HG03520 (cell line): ENCODE results near the gene CHIC1.
"Not testable (repeated sequence)": the region's sequence is repeated elsewhere in the genome, so short reads cannot be mapped to it uniquely, and the experiment has no call there.

Experiments
- ATAC-seq: cut with Tn5 transposase; IDR thresholded peaks from one replicate; pipeline ENCODE4 v1.9.1; 2021; ENCODE audit warnings: mild to moderate bottlenecking, moderate library complexity; ENCODE audit not compliant: unreplicated experiment

The CHIC1 gene

DNA sequence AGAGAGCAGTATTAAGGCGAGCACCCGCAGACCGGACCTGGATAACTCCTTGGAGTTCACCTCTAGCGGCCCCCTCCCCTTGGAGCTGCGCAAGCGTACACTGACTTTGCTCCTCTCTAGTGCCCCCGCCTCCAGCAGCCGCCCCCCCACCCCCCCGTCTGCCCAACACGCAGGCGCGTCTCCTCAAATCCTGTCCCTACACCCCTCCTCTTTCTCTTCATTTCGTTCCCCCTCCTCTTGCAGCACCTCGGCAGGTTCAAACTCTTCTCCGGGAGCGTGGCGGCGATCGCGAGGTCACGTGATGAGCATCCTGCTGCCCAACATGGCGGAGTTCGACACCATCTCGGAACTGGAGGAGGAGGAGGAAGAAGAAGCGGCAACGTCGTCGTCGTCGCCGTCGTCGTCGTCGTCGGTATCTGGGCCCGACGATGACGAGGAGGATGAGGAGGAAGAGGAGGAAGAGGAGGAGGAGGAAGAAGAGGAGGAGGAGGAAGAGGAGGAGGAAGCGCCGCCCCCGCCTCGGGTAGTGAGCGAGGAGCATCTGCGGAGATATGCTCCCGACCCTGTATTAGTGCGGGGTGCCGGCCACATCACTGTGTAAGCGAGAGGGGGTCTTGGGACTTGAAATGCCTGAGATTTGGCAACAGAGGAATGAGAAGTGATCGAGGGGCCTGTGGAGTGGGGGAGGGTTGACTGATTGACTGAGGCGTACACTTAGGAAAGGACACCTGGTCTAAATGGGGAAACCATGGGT lies at the start of gene CHIC1:
Gene CHIC1, plus strand, starts transcription at position 214 of the 754 bp plus-strand sequence. Its CDS starts 88 bp downstream, at position 302.
- ATAC-seq = peak; percentile 53

DNA sequence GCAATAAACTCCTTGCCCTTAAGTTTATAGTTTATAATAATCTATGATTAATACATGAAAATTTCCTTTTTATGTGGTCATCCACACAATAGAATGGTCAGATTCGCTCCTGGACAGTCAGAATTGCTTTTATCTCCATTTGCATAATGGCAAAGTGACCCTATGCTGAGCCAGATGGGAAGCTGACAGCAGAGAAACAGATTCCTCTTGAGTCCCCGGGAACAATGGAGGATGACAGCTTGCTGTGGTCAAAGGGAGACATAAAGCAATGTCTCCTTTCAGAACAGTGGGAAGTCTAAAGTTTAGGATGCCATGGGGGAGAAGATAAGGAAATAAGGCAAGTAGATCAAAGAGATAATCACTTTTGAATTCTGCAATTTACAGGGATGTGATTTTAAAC lies 40.2 kb upstream of the CHIC1 start:
- not testable (repeated sequence) for ATAC-seq

DNA sequence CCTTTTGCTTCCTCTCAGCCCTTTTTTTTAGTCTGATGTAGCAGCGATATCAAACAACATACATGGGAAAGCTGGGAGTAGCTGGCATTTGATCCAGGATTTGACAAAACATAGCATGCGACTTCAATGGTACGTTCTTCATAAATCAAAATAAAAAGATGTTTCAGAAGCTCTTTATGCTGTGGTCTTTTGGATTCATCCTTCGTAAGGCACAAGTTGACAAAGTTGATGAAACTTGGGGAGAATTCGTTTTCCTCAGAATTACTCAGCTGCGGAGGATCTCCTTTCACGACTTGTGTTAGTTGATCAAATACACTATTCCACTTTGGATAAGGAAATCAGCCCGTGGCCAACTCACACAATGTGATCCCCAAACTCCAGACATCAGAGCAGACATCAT lies 38.1 kb upstream of the CHIC1 start:
- ATAC-seq = no peak

DNA sequence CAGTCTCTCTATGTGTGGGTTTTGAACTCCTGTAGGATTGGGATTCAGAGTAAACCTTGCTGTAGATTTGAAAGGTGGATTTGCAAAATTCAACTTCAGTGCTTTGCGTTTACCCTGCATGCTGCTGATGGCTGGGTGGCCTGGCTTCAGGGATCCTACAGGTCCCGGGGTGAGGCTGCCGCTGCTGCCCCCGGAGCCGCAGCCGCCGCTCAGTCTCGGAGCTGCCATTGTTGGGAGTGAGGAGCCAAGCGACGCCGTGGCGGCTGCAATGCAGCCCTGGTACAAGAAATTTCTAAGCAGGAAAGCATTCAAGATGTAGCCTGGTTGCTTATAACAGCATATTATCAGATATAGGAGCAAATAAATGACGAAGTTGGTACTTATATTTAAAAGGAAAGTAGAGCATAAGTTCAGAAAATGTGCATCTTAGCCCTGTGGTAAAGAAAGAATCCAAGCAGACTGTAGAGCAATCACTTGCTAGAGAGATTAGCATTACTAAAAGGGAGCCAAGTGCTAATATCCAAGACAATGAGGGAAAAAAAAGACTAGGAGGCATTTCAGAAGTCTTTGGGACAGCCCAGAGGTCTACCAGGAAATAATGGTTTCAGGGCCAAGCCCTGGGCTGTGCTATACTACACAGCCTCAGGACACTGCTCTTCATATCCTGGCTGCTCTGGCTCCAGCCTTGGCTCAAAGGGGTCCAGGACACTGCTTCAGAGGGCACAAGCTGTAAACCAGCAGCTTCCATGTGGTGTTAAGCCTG lies 36.9 kb upstream of the CHIC1 start:
- no peak for ATAC-seq

DNA sequence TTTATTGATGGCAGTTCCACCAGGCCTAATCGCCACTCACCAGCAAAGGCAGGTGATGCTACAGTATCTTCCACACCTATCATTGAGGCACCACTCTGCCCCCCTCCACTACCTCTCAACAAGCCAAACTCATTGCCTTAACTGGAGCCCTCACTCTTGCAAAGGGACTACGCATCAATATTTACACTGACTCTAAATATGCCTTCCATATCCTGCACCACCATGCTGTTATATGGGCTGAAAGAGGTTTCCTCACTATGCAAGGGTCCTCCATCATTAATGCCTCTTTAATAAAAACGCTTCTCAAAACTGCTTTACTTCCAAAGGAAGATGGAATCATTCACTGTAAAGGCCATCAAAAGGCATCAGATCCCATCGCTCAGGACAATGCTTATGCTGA lies 31.3 kb upstream of the CHIC1 start:
- ATAC-seq = not testable (repeated sequence)

DNA sequence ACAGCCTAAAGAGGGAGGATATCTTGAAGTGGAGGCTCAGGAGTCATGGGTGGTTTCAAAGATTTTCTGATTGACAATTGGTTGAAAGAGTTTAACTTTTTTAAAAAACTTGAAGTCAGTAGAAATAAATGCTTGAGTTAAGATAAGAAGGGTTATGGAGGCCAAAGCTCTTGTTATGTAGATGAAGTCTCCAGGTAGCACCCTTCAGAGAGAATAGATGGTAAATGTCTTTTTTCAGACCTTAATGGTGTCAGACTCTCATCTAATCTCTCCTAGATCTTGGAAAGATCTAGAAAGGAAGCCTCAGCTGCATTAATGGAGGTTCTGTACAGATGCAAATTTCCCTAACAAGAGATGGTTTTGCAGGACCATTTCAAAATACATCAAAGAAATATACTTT lies 6.8 kb upstream of the CHIC1 start:
- ATAC-seq = no peak

DNA sequence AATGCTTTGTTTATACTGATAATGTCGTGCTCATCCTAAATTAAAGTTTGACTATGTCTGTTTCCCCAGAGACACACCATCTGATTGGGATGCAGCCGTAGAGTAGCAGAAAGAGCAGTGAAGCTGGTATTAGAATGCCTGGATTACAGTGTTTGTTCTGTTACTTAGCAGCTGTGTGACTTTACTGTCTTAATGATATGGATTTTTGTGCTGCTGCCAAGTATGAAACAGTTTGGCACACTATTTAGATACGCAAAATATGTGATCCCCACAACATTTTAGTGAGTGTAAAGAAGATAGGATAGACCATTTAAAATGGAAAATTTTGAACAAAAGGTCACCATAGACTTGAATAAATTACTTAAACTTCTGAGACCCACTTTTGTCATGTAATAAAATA lies 1.2 kb upstream of the CHIC1 start:
- no peak for ATAC-seq

DNA sequence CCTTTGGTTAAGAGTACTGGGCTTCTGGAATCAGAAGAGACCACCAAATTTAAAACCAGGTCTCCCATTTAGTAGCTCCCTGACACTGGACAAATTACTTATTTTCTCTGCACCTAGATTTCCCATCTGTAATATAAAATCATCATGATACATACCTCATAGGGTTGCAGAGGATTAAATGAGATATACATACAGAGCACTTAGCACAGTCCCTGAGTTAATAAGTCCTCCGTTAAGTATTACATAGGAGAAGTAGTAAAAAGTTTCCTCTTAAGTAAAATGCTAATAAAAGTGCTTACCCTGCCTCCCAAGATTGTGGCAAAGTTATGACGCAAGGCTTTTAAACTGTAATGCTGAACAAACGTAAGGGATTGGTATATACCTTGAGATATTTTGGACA lies 539 bp upstream of the CHIC1 start:
- ATAC-seq = peak; percentile 7

DNA sequence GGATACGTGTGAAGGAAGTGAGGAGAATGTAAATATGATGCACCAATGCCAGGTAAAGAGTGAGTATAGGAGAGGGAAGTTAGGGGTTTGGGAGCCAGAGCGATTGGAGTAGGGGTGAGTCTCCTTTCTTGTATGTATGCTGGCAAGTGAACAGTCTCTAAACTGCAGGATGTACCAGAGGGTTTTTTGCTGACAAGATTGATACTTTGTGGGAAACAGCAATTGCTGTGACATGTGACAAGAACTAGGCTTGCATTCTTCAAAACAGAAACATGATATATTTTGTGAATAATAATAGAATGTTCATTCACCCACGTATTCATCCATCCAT lies 706 bp downstream of the CHIC1 start:
- ATAC-seq = peak; percentile 29

DNA sequence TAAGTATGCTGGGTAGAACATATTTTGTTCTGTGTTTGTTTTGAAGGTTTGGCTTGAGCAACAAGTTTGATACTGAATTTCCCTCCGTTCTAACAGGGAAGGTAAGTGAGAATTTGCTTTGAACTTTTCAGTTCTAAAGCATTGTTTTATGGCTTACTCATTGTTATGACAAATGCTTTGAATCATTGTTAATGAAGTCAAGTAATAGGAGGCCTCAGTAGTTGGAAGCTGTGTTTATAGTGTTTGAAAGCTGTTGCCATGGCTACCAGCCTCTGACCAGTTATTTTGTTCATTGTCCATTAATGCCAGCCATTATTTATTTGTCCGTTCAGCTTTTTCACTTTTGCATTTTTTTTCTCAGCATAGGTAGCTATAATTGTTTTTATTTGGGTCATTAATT lies 14.4 kb downstream of the CHIC1 start:
- no peak for ATAC-seq

DNA sequence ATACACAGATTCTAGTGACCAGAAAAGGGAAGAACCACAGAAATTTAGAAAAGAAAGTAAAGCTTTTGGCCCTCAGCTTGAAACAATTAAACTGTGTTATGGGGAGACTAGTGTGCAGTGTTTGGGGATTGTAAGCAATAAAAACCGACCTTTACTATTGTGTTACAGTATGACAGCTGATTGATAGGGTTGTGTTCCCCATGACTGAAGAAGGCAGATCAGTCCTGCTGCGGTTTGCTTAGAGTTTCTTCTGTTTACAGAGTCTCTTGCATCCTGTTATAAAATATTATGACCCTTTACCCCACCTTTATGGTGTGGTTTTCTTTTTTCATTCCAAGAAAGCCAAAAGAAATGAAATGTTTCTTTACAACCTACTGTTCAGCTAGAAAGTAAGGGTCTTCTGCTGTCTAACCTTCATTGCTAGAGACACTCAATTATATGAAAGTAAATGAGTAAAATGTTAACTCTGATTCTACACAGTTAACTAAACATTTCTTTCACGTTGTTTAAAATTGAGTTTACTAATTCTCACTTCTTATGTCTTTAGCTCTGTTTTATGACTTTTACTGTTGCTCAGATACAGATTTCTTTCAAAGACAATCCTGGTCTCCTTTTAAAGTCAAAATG lies 18.1 kb downstream of the CHIC1 start:
- no peak for ATAC-seq

DNA sequence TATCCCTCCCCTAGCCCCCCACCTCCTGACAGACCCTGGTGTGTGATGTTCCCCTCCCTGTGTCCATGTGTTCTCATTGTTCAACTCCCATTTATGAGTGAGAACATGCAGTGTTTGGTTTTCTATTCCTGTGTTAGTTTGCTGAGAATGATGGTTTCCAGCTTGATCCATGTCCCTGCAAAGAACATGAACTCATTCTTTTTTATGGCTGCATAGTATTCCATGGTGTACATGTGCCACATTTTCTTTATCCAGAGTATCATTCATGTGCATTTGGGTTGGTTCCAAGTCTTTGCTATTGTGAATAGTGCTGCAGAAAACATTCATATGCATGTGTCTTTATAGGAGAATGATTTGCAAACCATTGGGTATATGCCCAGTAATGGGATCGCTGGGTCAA lies 34.8 kb downstream of the CHIC1 start:
- not testable (repeated sequence) for ATAC-seq

DNA sequence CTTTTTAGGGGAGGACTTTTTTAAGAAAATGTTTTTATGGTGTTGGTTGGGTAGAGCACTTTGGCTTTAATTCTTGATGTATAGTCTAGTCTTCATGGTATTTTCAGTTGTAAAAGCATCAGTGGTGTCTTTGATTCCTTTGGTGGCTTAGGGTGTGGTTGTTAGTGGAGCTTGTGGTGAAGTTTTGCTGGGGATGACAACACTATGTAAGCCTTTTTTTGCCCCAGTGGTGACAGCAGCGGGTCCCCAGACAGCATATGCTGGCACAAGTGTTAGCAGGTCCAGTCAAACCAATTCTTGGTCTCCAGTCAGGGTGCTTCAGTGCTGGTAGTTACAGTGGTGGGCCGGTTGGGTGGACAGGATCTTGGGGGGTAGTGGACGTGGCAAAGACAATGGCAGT lies 52.0 kb downstream of the CHIC1 start:
- no peak for ATAC-seq

DNA sequence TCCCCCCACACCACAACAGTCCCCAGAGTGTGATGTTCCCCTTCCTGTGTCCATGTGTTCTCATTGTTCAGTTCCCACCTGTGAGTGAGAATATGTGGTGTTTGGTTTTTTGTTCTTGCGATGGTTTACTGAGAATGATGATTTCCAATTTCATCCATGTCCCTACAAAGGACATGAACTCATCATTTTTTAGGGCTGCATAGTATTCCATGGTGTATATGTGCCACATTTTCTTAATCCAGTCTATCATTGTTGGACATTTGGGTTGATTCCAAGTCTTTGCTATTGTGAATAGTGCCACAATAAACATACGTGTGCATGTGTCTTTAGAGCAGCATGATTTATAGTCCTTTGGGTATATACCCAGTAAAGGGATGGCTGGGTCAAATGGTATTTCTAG lies 78.7 kb downstream of the CHIC1 start:
- ATAC-seq = not testable (repeated sequence)

DNA sequence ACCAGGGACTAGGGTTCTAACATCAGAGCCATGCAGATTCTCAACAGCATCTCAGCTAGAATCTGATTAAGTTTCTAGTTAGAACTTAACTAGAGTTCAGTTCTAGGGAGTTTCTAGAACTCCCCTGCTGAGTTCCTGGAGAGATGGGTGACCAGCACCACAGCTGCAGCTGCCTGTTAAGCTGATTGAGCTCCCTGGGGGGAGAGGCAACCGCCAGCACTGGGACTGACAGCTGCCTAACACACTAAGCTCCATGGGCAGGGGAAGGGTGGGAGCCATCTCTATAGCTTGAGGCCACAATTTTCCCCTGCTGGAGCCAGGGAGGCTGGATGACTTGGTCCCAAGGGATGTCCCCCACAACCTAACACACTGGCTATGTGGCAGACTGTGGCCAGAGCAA lies 84.2 kb downstream of the CHIC1 start:
- ATAC-seq = no peak

DNA sequence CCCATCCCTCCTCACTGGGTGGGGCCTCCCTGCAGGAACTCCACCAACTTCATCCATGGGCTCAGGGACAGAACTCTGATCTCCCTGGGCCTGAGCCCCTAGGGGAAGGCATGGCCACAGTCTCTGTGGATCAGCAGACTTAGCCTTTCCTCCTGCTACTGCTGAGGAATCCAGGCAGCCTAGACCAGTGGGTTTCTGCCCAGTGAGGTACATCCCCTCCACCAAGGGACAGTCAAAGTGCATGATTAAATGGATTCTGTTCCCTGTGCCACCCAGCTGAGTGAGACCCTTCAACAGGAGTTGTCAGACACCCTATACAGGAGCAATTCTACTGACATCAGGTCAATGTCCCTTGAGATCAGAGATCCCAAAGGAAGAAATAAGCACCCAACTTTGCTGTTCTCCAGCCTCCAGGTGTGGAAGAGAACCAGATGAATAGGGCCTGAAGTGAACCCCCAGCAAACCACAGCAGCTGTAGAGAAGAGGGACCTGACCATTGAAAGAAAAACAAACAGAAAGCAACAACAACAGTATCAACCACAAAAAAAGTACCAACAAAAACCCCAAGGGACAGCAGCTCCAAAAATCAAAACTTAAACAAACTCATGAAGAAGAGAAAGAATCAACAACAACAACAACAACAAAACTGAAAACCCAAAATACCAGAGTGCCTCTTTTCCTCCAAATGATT lies 84.8 kb downstream of the CHIC1 start:
- ATAC-seq = no peak

DNA sequence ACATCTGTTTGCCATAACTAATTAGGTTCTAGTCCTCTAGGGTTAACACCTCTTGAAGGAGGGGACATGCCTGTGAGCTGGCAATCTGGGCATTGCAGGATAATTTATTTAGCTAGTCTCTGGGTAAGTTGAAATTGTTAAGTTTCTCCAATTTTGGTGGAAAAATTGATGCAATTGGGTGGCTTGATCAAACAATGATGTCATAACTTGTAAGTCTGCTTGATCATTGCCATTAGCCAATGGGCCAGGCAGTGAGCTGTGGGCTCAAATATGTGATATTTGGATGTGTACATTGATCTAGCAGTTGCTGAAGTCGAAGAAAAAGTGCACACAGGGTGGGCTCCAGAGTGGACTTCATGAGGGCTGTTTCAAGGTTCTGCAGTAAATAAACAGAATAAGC lies 98.3 kb downstream of the CHIC1 start:
- ATAC-seq = not testable (repeated sequence)

DNA sequence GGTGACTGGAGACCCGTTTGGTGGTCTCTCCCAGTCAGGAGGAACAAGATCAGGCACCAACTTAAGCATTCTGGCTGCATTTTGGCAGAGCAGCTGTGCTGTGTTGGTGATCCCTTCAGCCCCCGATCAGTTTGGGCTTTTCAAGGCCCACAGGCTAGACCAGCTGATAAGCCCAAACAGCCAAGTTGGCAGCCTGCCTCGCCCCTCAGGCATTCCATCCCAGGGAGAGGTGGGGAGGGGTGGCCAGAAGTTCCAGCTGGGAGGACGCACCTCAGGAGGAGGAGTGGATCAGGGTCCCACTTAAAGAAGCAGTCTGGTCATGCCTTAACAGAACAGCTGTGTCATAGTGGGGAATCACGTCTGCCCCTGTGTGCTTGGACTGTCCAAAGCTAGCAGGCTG lies 105.8 kb downstream of the CHIC1 start:
- no peak for ATAC-seq

DNA sequence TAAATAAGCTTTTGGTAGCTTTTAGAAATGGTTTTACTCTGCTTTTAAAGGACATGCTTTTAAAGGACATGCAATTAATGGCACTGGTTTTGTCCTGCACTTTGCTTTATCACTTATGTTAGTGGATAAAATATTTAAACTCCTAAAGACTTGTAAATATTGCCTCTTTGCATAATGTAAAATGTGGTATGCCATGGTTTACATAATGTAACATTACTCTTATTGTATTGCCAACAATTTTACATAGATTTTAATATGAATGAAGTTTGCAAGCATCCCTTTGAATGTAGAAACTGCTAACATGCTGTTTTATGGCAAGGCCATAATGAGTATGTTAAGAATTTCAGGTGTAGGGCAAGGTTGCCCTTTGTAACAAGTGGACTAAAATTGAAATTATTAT lies 118.4 kb downstream of the CHIC1 start:
- ATAC-seq = no peak

DNA sequence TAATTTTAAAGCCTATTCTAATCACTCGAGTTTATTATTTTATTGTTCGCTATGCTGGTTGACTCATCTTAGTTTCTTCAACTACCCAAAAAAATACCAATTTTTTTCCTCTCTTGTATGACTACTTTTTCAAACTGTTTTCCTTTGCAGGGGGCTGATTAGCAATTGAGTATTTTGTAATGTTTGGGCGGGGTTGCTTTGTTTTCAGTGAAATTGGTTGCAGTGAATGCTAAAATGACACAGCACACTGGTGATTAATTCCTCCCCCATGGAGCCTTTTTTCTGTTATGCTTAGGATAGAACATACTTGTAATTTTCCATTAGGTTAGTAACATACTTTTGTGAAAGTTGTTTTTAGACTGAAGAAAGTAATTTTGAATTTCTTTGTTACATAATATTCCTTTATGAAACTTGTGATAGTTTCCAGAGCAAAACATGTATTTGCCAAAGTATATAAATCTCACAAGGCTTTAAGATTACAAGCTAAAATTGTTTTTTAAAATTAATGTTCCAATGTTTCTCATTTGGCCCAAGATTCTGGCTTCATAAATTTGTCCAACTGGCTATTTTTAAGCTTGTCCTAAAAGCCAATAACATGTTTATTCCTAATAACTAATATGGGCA lies 120.4 kb downstream of the CHIC1 start:
- ATAC-seq = no peak

DNA sequence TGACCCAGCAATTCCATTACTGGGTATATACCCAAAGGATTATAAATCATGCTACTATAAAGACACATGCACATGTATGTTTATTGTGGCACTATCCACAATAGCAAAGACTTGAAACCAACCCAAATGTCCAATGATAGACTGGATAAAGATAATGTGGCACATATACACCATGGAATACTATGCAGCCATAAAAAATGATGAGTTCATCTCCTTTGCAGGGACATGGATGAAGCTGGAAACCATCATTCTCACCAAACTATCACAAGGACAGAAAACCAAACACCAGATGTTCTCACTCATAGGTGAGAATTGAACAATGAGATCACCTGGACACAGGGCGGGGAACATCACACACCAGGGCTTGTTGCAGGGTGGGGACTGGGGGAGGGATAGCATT lies 144.0 kb downstream of the CHIC1 start:
- not testable (repeated sequence) for ATAC-seq
